PFSK-1 (cell line): Measurements from ENCODE around the gene MYL3.

Source experiments
- FOXP2 ChIP-seq: optimal IDR thresholded peaks from 2 replicates; pipeline ENCODE3; 2011; ENCODE audit warnings: borderline replicate concordance, control low read depth, inconsistent platforms; ENCODE audit not compliant: insufficient read depth; ENCODE audit errors: extremely low read length, extremely low read depth
- POLR2AphosphoS5 ChIP-seq: IDR thresholded peaks from 2 replicates; pipeline ENCODE4 v1.6.1; 2012; ENCODE audit warnings: low read depth, mild to moderate bottlenecking, control low read depth, low read length, moderate library complexity
- REST ChIP-seq, 2 experiments: IDR thresholded peaks; 2 replicates each; pipeline versions ENCODE4 v1.6.1 to v1.8.0; 2011 to 2012; ENCODE audit warnings: low read depth in 2 of 2, low read length in 2 of 2, control low read depth in 1 of 2, inconsistent platforms in 1 of 2, mild to moderate bottlenecking in 1 of 2, moderate library complexity in 1 of 2; ENCODE audit not compliant: insufficient read depth in 1 of 2
- SIN3A ChIP-seq: IDR thresholded peaks from 2 replicates; pipeline ENCODE4 v1.6.1; 2012; ENCODE audit warnings: mild to moderate bottlenecking, low read length, moderate library complexity, borderline replicate concordance; ENCODE audit not compliant: insufficient read depth
- TAF1 ChIP-seq: IDR thresholded peaks from 2 replicates; pipeline ENCODE4 v1.6.1; 2012; ENCODE audit warnings: low read length, control low read depth, borderline replicate concordance; ENCODE audit not compliant: insufficient read depth

The MYL3 gene

GRCh38 chr3:46870651-46871050, 7.4 kb upstream of the MYL3 start:
- TF ChIP-seq SIN3A: no peak
- TF ChIP-seq REST (IDR thresholded peaks at IDR 0.05; ENCODE audit: insufficient read depth in 1 of 2, low read depth in 2 of 2, low read length in 2 of 2): no peak
- no peak for TF ChIP-seq FOXP2
- TF ChIP-seq POLR2AphosphoS5: no peak
- TF ChIP-seq TAF1: no peak

- no peak for TF ChIP-seq SIN3A
These were observed 6.2 kb upstream of the MYL3 start for GRCh38 chr3:46869440-46869839.

- TF ChIP-seq POLR2AphosphoS5 (no peak), REST (IDR thresholded peaks at IDR 0.05; ENCODE audit: insufficient read depth in 1 of 2, low read depth in 2 of 2, low read length in 2 of 2) (no peak), FOXP2 (no peak), SIN3A (no peak), TAF1 (no peak)
These were observed 5.7 kb upstream of the MYL3 start for GRCh38 chr3:46868948-46869347.

DNA sequence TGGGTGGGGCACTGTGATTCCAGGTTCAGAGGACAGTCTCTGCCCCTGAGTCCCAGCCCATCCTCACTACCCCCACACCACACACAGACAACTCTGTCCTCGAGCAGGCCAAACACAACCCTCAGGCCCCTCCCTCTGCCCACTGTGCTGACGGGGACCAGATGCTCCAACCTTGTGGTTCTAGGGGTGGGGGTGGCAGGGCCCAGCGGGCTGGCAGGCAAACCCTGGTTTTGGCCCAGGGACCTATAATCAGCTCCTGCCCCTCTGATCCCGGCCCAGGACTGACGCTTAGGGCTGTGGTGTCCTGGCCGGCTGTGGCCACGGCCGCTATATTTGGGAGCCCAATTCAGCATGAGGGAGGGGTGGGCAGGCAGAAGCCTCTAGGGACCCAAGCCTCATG, 5.0 kb upstream of the MYL3 start:
- TF ChIP-seq POLR2AphosphoS5 (no peak), FOXP2 (no peak), SIN3A (no peak), REST (IDR thresholded peaks at IDR 0.05; ENCODE audit: insufficient read depth in 1 of 2, low read depth in 2 of 2, low read length in 2 of 2) (no peak), TAF1 (no peak)

DNA sequence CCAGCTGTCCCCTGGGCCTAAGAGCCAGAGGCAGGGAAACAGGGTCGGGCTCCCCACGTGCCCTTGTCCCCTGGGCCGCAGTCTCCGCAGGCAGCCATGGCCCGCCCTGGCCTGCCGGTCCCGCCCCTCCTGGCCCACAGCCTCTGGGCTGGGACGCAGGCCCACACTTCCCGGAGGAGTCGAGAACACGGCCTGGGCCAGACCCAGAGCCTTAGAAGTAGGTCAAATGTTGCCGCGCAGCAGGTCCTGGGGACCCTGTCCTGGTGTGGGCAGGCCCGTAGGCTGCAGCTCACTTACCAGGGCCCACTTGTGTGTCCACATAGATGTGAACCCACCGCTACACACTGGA, 4.3 kb upstream of the MYL3 start:
- no peak for TF ChIP-seq SIN3A
- TF ChIP-seq FOXP2: no peak
- TF ChIP-seq TAF1: no peak
- no peak for TF ChIP-seq REST (IDR thresholded peaks at IDR 0.05; ENCODE audit: insufficient read depth in 1 of 2, low read depth in 2 of 2, low read length in 2 of 2)
- TF ChIP-seq POLR2AphosphoS5: no peak
